22Rv1 (cell line): ENCODE measurements around the gene ANKRD2.

Experiments used
- CTCF ChIP-seq: fragments of 450-650 bp; IDR thresholded peaks from 2 replicates; pipeline ENCODE4 v1.5.1; 2017; ENCODE audit warnings: mild to moderate bottlenecking
- ZFX ChIP-seq: fragments of 450-650 bp; IDR thresholded peaks from 2 replicates; pipeline ENCODE4 v1.6.1; 2017; ENCODE audit warnings: antibody characterized with exemption, borderline replicate concordance

GRCh38 chr10:97547271-97547600, 25.3 kb upstream of the ANKRD2 start:
- TF ChIP-seq CTCF = no peak
- no peak for TF ChIP-seq ZFX
